Smooth muscle cell (in vitro differentiated cells): ENCODE results near the gene TET3. TPM values are rescaled to one million over a fixed set of nuclear protein-coding genes. Genes with fewer than 3 reads are reported as not detected.

Source experiments
- DNase-seq: peaks from one replicate; lab custom pipeline; 2025; ENCODE audit not compliant: unreplicated experiment; lab: John Stamatoyannopoulos, UW
- H2AFZ ChIP-seq: fragments of 200-600 bp; sonication (generic); 2 replicates; pipeline ENCODE4 v1.6.0; 2016; ENCODE audit warnings: antibody characterized with exemption, low read depth, mild to moderate bottlenecking
- H3F3A ChIP-seq: fragments of 200-600 bp; sonication (generic); 2 replicates; pipeline ENCODE4 v1.6.0; 2017; ENCODE audit warnings: antibody characterized with exemption, low read depth
- H3K27ac ChIP-seq: fragments of 200-600 bp; sonication (generic); 2 replicates; pipeline ENCODE4 v1.5.1; 2016; ENCODE audit warnings: low read depth, mild to moderate bottlenecking
- H3K27me3 ChIP-seq: fragments of 200-600 bp; sonication (generic); 2 replicates; pipeline ENCODE4 v1.6.1; 2016; ENCODE audit warnings: low read depth, mild to moderate bottlenecking
- H3K36me3 ChIP-seq: fragments of 200-600 bp; sonication (generic); 2 replicates; pipeline ENCODE4 v1.5.1; 2016; ENCODE audit warnings: low read depth
- H3K4me1 ChIP-seq: fragments of 200-600 bp; sonication (generic); 2 replicates; pipeline ENCODE4 v1.5.1; 2016; ENCODE audit warnings: low read depth
- H3K4me2 ChIP-seq: fragments of 200-600 bp; sonication (generic); 2 replicates; pipeline ENCODE4 v1.6.0; 2016; ENCODE audit warnings: mild to moderate bottlenecking
- H3K4me3 ChIP-seq: fragments of 200-600 bp; sonication (generic); 2 replicates; pipeline ENCODE4 v1.5.1; 2016; ENCODE audit warnings: mild to moderate bottlenecking
- H3K79me2 ChIP-seq: fragments of 200-600 bp; sonication (generic); 2 replicates; pipeline ENCODE4 v1.6.0; 2016; ENCODE audit warnings: low read depth, mild to moderate bottlenecking
- H3K9ac ChIP-seq: fragments of 200-600 bp; sonication (generic); 2 replicates; pipeline ENCODE4 v1.6.0; 2016; ENCODE audit warnings: low read depth
- H3K9me3 ChIP-seq: fragments of 200-600 bp; sonication (generic); replicated peaks from 2 replicates; pipeline ENCODE4 v1.5.1; 2016; ENCODE audit warnings: low read depth
- H4K20me1 ChIP-seq: fragments of 200-600 bp; sonication (generic); 2 replicates; pipeline ENCODE4 v1.6.0; 2016; ENCODE audit warnings: low read depth
- CTCF ChIP-seq: fragments of 200-600 bp; sonication (generic); IDR thresholded peaks from 2 replicates; pipeline ENCODE4 v1.5.1; 2017; ENCODE audit warnings: borderline replicate concordance, mild to moderate bottlenecking, antibody characterized with exemption; ENCODE audit not compliant: insufficient read depth, poor library complexity, severe bottlenecking
- WGBS: methylation state at CpG from one replicate; pipeline ENCODE4 v1.1.7; 2016; ENCODE audit warnings: low lambda C conversion rate; 5-methylcytosine and 5-hydroxymethylcytosine counted together
- polyA plus RNA-seq: library from polyadenylated mRNA; unstranded; fragments of >200 nt; fragmentation: Nextera tagmentation; extraction: Ambion mirVana; gene quantifications from 2 replicates; pipeline ENCODE4 v1.2.1, GENCODE V29; 2016
- total RNA-seq: library from RNA; depleted of rRNA; stranded (reverse); fragments of >200 nt; gene quantifications from 2 replicates; pipeline ENCODE4 v1.2.3, GENCODE V29; 2014

Gene TET3
- total and polyA plus RNA-seq, 2 experiments from 2014 or later = 3.2 to 12.7 TPM

GRCh38 chr2:74002505-74003421 lies 18.1 kb downstream of the TET3 start:
- 1% methylated on average over 41 of the region's 68 CpGs for WGBS
- Histone ChIP-seq H3K4me2 (peak overlapping the region; percentile 100), H3K4me1 (peaks cover 55% of the 10 kb centered on the region), H2AFZ (peak overlapping the region; percentile 39), H3K9ac (peak overlapping the region; percentile 89), H3K4me3 (peak overlapping the region; percentile 84), H3K79me2 (peaks cover 39% of the 10 kb centered on the region), H4K20me1 (peaks cover 86% of the 10 kb centered on the region), H3K27ac (peak overlapping the region; percentile 95), H3K27me3 (no peaks in the 10 kb centered on the region), H3F3A (peaks cover 11% of the 10 kb centered on the region), H3K36me3 (no peaks in the 10 kb centered on the region), H3K9me3 (no peaks in the 10 kb centered on the region)
- peak; percentile 67 for DNase-seq
- no peak for TF ChIP-seq CTCF

GRCh38 chr2:74003494-74004211 lies 18.9 kb downstream of the TET3 start:
- peak overlapping the region; percentile 84 for H3K4me3 ChIP-seq
- peak overlapping the region; percentile 95 for H3K27ac ChIP-seq
- WGBS = 16% methylated on average over 14 of the region's 16 CpGs
- no peaks in the 10 kb centered on the region for H3K27me3 ChIP-seq
- peaks cover 63% of the 10 kb centered on the region for H3K4me1 ChIP-seq
- no peak for DNase-seq
- TF ChIP-seq CTCF = no peak
- H3K9ac ChIP-seq = peak overlapping the region; percentile 44
- H3K36me3 ChIP-seq = no peaks in the 10 kb centered on the region
- peak overlapping the region; percentile 100 for H3K4me2 ChIP-seq
- H3K79me2 ChIP-seq = peaks cover 46% of the 10 kb centered on the region
- H3K9me3 ChIP-seq = no peaks in the 10 kb centered on the region
- H4K20me1 ChIP-seq = peaks cover 86% of the 10 kb centered on the region
- H2AFZ ChIP-seq = no peak overlapping the region
- H3F3A ChIP-seq = peaks cover 16% of the 10 kb centered on the region

- H3K79me2 ChIP-seq = peaks cover 52% of the 10 kb centered on the region
- no peaks in the 10 kb centered on the region for H3K36me3 ChIP-seq
- H3K27ac ChIP-seq = peak overlapping the region; percentile 95
- peaks cover 86% of the 10 kb centered on the region for H4K20me1 ChIP-seq
- H2AFZ ChIP-seq = no peak overlapping the region
- WGBS = 64% methylated on average over 18 of the region's 18 CpGs
- peak overlapping the region; percentile 44 for H3K9ac ChIP-seq
- no peaks in the 10 kb centered on the region for H3K27me3 ChIP-seq
- DNase-seq = no peak
- H3K4me2 ChIP-seq = peak overlapping the region; percentile 100
- TF ChIP-seq CTCF = no peak
- peaks cover 16% of the 10 kb centered on the region for H3F3A ChIP-seq
- peak overlapping the region; percentile 84 for H3K4me3 ChIP-seq
- no peaks in the 10 kb centered on the region for H3K9me3 ChIP-seq
- H3K4me1 ChIP-seq = peaks cover 70% of the 10 kb centered on the region
Observed at GRCh38 chr2:74004212-74005182, 19.8 kb downstream of the TET3 start.
